NOMO-1 treated with dmso at 0.1 percent for 144 hours (cell line): Measurements from ENCODE around the gene NSUN4.
"Not testable (repeated sequence)": the region's sequence is repeated elsewhere in the genome, so short reads cannot be mapped to it uniquely, and the experiment has no call there.

Experiments used
- DNase-seq: peaks from one replicate; lab custom pipeline; 2025; ENCODE audit not compliant: unreplicated experiment; lab: John Stamatoyannopoulos, UW

NSUN4 gene

DNA sequence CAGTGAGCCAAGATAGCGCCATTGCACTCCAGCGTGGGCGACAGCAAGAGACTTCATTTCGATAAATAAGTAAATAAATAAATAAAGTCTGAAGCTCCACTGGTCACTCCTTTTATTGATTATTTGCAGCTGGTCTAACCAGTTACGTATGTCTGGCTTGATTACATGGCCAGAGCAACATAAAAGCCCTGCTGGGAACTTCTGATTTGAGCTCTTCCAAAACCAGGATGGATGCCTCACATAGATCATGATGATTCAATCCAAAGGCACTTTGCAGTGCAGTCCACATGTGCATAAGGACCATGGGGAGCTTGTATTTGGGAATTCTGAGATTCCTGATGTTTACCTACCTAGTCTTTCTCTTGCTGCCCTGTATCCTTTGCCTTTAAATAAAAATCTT, 24.0 kb downstream of the NSUN4 start:
- no peak for DNase-seq

DNA sequence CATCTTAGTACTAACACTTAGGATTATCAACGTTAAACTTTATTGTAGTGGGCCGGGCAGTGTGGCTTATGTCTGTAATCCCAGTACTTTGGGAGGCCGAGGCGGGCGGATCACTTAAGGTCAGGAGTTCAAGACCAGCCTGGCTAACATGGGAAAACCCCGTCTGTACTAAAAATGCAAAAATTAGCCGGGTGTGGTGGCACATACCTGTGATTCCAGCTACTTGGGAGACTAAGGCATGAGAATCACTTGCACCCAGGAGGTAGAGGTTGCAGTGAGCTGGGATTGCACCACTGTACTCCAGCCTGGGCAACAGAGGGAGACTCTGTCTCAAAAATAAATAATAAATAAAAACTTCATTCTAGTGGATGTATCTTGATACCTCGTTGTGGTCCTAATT, 25.2 kb downstream of the NSUN4 start:
- DNase-seq = not testable (repeated sequence)

DNA sequence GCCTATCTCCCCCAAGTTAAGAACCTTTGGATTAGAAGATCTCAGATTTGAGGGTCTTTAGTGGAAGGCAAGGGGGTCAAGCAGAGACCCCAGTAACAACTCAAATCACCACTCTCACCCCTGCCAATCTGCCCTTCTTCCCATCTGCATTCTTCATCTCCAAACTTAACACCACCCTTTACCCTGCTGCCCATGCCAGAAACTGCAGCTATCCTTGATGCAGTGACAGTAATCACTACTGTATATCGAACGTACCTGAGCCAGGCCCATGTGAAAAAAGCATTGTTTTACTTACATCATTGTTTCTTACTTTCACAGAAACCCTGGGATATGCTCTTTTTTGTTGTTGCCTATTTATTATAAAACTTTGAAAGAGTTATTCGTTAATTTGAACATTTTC, 26.5 kb downstream of the NSUN4 start:
- no peak for DNase-seq

DNA sequence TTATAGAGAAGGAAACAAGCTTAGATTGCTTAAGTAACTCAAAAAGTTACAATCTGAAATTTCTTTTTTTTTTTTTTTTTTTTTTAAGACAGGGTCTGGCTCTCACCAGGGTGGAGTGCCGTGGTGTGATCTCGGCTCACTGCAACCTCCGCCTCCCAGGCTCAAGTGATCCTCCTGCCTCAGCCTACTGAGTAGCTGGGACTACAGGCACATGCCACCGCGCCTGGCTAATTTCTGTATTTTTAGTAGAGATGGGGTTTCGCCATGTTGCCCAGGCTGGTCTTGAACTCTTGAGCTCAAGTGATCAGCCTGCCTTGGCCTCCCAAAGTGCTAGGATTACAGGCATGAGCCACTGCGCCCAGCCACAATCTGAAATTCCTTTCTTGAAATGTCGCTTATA, 27.1 kb downstream of the NSUN4 start:
- DNase-seq = not testable (repeated sequence)

DNA sequence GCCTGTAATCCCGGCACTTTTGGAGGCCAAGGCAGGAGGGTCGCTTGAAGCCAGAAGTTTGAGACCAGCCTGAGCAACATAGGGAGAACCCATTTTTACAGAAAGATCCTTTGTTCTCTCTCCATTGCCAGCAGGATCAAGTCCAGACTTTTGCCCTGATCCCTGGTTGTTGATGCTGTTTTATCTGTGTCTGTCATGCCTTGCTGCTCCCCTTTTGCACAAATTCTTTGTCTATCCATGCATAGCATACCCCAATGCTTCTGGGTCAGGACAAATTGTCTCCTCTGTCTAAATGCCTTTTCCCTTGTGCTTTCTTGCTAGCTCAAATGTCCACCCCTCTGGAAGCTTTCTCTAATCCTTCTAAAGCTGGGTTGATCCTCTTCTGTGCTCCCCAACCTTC, 28.2 kb downstream of the NSUN4 start:
- no peak for DNase-seq

DNA sequence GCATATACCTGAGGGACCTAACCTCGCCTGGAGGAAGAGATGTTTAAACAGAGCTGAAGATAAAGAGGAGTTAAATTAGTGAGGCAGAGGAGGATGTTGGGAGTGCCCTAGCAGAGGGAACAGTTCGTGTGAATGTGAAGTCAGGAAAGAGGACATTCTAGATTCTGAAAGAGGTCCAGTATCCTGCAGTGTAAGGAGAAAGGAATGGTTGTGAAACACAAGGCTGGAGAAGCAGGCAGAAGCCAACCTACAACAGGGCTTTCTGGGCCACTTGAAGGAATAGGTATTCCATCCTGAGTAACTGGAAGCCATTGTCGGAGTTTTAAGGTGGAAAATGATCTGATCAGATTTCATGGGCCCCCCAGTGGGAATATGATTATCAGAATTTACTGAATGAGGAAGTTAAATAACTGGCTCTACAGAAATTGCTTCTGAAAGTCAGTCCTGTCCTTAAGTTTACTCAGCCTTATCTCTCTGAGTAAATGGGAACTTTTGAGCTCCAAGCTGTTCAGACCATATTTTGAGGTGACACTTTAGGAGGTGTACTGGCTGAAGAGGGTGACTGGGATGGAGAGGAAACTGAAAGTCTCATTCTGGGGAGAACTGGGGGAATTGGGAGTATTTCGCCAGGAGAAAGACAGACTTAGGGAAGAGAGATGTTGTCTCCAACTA, 29.1 kb downstream of the NSUN4 start:
- DNase-seq = no peak

DNA sequence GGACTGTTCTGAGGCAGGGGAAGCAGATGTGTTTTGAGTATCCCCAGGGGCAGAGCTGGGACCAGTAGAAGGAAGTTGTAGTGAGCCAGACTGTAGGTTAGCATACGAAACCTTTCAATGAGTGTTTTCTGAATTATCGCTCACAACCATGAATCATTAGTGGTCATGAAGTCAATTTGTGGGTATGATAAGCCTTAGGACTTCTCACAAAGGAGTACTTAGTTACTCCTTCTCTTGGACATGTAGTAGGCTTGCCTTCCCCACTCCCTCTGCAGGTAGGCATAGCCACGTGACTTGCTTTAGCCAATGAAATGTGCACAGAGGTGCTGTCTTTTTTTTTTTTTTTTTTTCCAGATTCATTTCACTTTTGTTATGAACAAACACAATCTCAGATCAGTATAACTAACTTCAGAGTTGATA, 29.6 kb downstream of the NSUN4 start:
- DNase-seq = peak; percentile 47

DNA sequence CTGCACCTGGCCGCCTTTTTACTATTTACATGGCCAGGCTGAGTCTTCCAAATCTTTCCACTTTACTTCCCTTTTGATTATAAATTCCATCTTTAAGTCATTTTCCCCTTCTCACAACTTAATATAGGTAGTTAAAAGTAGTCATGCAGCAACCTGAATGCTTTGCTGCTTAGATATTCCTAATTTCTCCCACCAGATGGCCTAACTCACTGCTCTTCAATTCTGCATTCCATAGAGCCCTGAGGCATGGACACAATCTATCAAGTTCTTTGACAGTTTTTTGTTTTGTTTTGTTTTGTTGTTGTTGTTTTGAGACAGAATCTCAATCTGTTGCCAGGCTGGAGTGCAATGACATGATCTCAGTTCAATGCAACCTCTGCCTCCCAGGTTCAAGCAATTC, 31.8 kb downstream of the NSUN4 start:
- DNase-seq = no peak

DNA sequence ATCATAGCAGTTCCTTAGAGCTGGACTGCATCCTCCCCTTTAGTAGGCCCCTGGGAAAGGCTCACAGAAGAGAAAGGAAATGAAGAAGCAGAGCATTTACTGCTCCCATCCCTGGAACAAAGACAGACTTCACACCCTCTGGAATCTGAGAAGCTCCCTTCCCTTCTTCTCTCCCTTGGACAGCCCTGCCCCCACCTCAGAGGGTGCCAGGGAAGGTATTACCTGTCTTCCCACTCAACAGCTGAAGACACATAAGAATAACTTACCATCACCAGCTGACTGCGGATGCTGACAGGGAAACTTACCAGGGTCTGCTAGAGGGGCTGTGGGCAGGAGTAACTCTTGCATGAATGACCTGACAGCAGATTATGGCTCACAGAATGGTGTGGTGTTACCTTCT, 39.4 kb downstream of the NSUN4 start:
- no peak for DNase-seq

DNA sequence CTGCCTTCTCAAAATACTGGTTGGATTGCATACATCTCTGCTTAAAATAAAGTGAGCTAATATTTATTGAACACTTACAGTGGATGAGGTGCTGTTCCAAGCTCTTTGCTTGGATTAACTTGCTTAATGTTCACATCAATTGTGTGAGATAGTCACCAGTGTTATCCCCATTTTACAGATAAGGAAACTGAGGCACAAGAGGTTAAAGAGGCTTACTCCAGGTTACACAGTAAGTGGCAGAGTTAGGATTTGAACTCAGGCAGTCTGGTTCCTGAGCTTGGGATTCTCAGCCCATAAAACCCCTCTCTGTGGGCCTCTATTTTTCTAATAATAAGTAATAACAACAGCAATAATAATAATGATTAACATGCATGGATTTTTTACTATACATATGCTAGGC, 39.9 kb downstream of the NSUN4 start:
- DNase-seq = no peak

DNA sequence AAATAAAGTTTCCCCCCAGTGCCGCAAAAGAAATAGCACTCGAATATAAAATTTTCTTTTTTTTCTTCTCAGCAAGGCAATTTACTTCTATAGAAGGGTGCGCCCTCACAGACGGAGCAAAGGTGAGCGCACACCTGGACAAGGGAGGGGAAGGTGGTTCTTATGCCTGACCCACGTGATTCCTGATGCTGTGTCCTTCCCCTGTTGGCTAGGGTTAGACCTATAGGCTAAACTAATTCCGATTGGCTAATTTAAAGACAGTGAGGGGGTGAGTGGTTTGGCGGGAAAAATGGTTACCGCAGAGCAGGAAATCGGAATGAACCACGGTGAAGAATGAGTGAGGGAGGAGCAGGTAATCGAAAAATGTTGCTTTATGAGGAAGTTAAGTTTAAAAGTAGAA, 52.9 kb downstream of the NSUN4 start:
- DNase-seq = no peak

DNA sequence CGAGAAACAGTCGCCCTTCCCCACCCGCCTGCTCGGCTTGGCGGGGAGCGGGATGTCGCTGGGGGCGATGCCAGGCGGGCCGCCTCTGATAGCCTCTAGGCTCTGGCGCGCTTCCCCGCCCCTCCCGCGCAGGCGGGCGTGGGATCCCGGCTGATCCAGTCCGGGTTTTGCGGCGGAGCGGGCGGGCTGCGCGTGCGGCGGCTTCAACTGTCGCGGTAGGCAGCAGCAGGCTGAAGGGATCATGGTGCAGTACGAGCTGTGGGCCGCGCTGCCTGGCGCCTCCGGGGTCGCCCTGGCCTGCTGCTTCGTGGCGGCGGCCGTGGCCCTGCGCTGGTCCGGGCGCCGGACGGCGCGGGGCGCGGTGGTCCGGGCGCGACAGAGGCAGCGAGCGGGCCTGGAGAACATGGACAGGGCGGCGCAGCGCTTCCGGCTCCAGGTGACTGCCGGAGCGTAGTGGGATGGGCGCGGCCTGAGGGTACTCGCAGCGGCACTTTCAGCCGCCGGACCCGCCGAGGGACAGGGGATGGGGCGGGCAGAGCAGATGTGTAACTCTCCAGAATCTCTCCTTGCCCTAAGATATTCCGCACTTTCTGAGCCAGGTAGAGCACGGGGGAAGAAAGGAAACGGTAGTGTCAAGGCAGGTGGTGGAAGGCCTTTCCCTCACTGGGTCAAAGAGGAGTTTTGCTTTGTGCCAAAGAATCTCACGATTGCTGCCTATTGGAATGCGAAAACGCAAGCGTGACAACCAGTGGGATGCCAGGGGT, 53.7 kb downstream of the NSUN4 start, which contains the start of gene FAAH:
Gene FAAH, plus strand, starts transcription at position 210 of the 764 bp plus-strand sequence. Its CDS starts 32 bp downstream, at position 242.
- peak; percentile 37 for DNase-seq

DNA sequence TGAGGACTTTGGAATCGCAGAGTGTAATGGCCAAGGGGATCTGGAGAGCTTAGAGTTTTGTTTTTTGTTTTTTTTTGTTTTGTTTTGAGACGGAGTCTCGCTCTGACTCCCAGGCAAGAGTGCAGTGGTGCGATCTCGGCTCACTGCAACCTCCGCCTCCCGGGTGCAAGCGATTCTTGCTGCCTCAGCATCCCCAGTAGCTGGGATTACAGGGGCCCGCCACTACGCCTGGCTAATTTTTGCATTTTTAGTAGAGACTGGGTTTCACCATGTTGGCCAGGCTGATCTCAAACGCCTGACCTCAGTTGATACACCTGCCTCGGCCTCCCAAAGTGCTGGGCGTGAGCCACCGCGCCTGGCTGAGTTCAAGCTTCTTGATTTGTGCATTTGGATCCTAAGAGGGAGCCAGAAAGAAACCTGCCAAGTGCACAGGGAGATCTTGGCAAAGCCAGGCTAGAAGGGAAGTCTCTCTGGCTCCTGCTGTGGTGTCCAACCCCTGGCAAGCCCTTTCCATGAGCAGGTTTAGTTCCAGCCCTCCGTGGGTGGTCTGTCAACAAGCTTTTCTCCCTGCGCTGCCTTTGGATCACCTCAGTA, 54.4 kb downstream of the NSUN4 start:
- DNase-seq = no peak

DNA sequence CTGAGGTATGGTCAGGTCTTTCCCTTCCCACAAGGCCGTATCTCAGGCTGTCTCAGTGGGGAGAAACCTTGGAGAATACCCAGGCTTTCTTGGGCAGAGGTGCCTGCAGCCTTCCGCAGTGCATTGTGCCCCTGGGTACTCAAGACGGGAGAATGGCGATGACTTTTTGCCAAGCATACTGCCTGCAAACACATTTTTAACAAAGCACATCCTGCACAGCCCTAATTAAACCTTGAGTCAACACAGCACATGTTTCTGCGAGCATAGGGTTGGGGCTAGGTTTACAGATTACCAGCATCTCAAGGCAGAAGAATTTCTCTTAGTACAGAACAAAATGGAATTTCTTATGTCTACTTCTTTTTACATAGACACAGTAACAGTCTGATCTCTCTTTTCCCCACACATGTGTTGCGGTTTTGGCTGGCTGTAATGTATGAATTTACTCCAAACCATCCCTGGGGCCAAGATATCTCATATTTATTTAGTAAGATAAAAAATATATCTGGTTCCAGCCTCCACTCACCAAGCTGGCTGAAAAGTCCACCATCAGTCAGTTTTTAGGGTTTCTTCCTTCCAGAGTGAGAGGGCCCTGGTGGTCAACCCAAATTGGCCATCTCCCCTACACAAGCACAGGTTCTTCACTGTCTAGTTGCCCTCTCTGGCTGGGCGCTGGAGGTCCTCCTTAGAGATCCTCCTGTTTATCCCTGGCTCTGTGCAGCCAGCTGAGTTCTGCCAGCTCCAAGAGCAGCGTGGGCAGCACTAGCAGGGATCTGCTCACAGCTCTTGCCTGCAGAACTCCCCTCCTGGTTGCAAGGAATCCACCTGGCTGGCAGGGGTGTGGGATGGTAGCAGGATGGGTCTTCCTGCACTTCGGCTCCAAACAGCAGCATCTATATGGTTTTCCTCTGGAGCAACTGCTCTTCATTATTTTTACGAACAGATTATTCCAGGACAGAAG, 56.1 kb downstream of the NSUN4 start:
- no peak for DNase-seq

DNA sequence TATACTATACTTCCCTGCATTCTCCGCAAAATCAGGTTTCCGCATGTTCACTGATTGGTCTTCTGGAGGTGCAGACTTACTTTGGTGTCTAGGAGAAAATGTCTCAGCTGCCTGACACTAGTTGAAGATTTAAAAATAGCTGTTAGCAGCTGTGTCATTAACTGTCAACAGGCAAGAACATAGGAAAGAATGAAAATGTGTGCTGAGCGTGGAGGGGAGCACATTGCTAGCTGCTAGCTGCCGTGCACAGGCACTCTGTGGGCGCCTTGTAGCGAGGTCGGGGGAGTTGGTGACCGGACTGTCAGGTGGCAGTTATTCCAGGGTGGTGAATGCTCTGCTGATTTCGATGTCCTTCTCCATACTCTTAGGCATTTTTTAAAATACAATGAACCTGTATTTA, 58.7 kb downstream of the NSUN4 start:
- DNase-seq = peak; percentile 17

DNA sequence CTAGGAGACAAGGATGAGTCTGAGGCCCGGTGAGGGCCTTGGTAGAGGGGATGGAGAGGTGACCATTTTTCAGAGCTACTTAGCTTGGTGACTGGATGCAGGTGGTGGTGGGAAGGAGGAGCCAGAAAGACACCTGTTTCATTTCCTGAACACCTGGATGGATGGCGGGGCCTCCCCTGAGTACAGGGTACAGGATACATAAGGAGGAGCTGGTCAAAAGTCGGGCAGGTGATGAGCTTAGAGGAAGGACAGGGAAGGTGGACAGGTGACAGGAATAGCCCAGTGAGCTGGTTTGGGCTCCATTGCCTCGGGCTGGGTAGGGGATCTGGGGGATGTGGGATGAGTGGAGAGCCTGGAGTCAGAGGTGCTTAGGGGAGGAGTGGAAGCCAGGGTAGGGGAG, 59.8 kb downstream of the NSUN4 start:
- no peak for DNase-seq

DNA sequence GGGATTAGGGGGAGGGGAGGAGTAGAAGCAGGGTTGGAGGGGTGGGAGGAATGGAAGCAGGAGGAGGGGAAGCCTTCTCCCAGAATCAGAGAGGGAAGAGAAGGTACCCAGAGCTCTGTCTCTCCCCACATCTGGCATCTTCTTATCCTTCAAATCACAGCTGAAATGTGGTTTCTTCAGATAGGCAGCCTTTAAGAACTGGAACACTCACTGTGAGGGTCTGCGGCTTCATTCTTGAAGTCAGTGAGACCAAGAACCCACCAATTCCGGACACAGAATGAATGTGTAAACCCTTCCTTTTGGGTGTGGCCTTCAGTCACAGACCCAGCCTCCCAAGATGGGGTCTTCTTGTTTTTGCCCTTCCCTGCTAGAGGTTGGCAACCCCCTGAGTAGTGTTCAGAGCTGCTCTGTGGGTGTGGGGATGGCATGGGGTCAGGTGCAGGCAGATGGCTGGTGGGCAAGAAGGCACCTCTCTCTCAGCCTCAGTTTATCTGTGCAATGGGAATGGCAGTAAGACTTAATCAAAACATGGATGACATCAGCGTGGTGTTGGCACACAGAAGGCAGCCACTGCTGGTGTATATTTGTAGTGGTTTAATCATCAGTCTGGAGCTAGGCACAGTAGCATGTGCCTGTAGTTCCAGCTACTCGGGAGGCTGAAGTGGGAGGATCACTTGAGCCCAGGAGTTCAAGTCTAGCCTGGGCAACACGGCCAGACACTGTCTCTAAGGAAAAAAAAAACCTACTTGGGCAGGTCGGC, 60.7 kb downstream of the NSUN4 start:
- no peak for DNase-seq

DNA sequence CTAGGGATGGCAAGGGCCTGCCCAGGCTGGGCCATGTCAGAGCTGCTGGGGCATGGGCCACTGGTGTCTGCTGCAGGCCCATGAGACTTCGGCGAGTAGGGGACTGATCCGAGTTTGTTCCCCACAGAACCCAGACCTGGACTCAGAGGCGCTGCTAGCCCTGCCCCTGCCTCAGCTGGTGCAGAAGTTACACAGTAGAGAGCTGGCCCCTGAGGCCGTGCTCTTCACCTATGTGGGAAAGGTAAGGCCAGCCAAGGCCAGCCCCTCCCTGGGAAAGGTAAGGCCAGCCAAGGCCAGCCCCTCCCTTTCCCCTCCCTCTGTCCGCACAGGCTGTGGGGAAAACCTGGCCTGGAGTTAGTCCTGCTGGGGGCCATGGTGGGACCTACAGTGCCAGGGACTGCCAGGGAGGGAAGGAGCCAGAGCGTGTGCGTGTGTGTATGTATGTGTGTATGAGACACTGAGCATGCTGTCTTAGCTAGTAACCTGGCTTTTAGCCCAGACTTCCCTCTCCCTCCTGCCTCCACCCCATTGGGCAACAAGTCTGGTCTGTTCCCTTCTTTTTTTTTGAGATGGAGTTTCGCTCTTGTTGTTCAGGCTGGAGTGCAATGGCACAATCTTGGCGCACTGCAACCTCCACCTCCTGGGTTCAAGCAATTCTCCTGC, 61.5 kb downstream of the NSUN4 start:
- peak; percentile 58 for DNase-seq

DNA sequence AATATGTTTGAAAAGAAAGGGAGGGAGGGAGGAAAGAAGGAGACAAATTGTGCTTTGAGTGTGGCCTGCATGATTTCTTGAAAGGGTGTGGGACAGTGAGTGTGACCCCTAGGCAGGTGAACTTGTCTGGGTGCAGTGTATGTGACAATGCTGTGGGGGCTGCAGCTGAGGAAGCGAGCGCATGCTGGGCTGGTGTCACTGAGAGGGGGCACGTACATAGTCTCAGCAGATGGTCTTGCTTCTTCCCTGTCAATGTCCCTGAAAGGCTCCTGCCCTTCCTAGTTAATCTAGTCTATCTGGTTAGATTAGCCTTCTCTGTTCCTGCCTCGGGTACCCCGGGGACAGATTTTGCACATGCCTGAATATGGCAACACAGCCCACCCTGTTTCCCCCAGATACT, 63.3 kb downstream of the NSUN4 start:
- no peak for DNase-seq
